H9 (cell line): ENCODE measurements around the gene IMPACT. TPM values are rescaled to one million over a fixed set of nuclear protein-coding genes. Genes with fewer than 3 reads are reported as not detected.

Source experiments
- DNase-seq: peaks from one replicate; pipeline ENCODE4 v3.0.0-alpha.2; 2017
- H2AFZ ChIP-seq: one replicate; pipeline ENCODE4 v1.6.1; 2013; ENCODE audit warnings: mild to moderate bottlenecking, low read length, control low read depth, moderate library complexity
- H2AK5ac ChIP-seq: 2 replicates; pipeline ENCODE4 v1.6.1; 2013; ENCODE audit warnings: low read length, control low read depth, mixed read lengths; ENCODE audit not compliant: insufficient read length
- H2BK120ac ChIP-seq: one replicate; pipeline ENCODE4 v1.6.1; 2013; ENCODE audit warnings: low read depth, mild to moderate bottlenecking, low read length, control low read depth, inconsistent platforms; ENCODE audit not compliant: poor library complexity, severe bottlenecking
- H2BK12ac ChIP-seq: 2 replicates; pipeline ENCODE4 v1.6.1; 2013; ENCODE audit warnings: low read length, control low read depth, mixed read lengths, low read depth; ENCODE audit not compliant: insufficient read length
- H2BK15ac ChIP-seq: 2 replicates; pipeline ENCODE4 v1.6.1; 2013; ENCODE audit warnings: low read depth, low read length, control low read depth
- H2BK20ac ChIP-seq: one replicate; pipeline ENCODE4 v1.6.1; 2013; ENCODE audit warnings: low read depth, mild to moderate bottlenecking, low read length, control low read depth, inconsistent platforms; ENCODE audit not compliant: poor library complexity, severe bottlenecking
- H2BK5ac ChIP-seq: 2 replicates; pipeline ENCODE4 v1.6.1; 2013; ENCODE audit warnings: low read length, control low read depth, mixed read lengths; ENCODE audit not compliant: insufficient read length
- H3K14ac ChIP-seq: 2 replicates; pipeline ENCODE4 v1.6.1; 2013; ENCODE audit warnings: low read length, control low read depth; ENCODE audit not compliant: insufficient read depth
- H3K18ac ChIP-seq: 2 replicates; pipeline ENCODE4 v1.6.1; 2013; ENCODE audit warnings: low read depth, mild to moderate bottlenecking, mixed read lengths, low read length, control low read depth; ENCODE audit not compliant: insufficient read length
- H3K23ac ChIP-seq: 2 replicates; pipeline ENCODE4 v1.6.1; 2013; ENCODE audit warnings: low read length, control low read depth, mixed read lengths, low read depth; ENCODE audit not compliant: insufficient read length
- H3K23me2 ChIP-seq: 2 replicates; pipeline ENCODE4 v1.6.1; 2013; ENCODE audit warnings: low read depth, mild to moderate bottlenecking, mixed read lengths, low read length, control low read depth; ENCODE audit not compliant: insufficient read length, poor library complexity, severe bottlenecking
- H3K27ac ChIP-seq: 2 replicates; pipeline ENCODE4 v1.5.1; 2013; ENCODE audit warnings: low read length, control low read depth, mixed read lengths, low read depth; ENCODE audit not compliant: insufficient read length
- H3K27me3 ChIP-seq: 2 replicates; pipeline ENCODE4 v1.6.1; 2013; ENCODE audit warnings: low read length, control low read depth, inconsistent platforms; ENCODE audit not compliant: insufficient read depth
- H3K4ac ChIP-seq: 2 replicates; pipeline ENCODE4 v1.6.1; 2013; ENCODE audit warnings: low read depth, mild to moderate bottlenecking, control low read depth, inconsistent platforms, low read length, moderate library complexity
- H3K4me1 ChIP-seq: 2 replicates; pipeline ENCODE4 v1.6.1; 2013; ENCODE audit warnings: low read length, control low read depth, inconsistent platforms; ENCODE audit not compliant: insufficient read depth
- H3K4me2 ChIP-seq: 2 replicates; pipeline ENCODE4 v1.6.1; 2013; ENCODE audit warnings: low read length, control low read depth, mixed read lengths; ENCODE audit not compliant: insufficient read length, insufficient read depth
- H3K56ac ChIP-seq: 2 replicates; pipeline ENCODE4 v1.6.1; 2013; ENCODE audit warnings: low read depth, mild to moderate bottlenecking, mixed read lengths, low read length, control low read depth; ENCODE audit not compliant: insufficient read length
- H3K79me1 ChIP-seq: 2 replicates; pipeline ENCODE4 v1.6.1; 2013; ENCODE audit warnings: low read depth, mild to moderate bottlenecking, moderate library complexity, low read length, control low read depth, inconsistent platforms; ENCODE audit not compliant: insufficient read depth, poor library complexity, severe bottlenecking
- H3K79me2 ChIP-seq: 2 replicates; pipeline ENCODE4 v1.6.1; 2013; ENCODE audit warnings: low read length, control low read depth, inconsistent platforms; ENCODE audit not compliant: insufficient read depth
- H3K9ac ChIP-seq: 2 replicates; pipeline ENCODE4 v1.6.1; 2013; ENCODE audit warnings: low read length, control low read depth, mixed read lengths; ENCODE audit not compliant: insufficient read length; ENCODE audit errors: extremely low read depth
- H3K9me3 ChIP-seq: one replicate; pipeline ENCODE4 v1.6.1; 2013; ENCODE audit warnings: low read depth, low read length, inconsistent platforms; ENCODE audit not compliant: control insufficient read depth
- H3T11ph ChIP-seq: one replicate; pipeline ENCODE4 v1.6.1; 2013; ENCODE audit warnings: mild to moderate bottlenecking, low read length, control low read depth, inconsistent platforms
- H4K20me1 ChIP-seq: one replicate; pipeline ENCODE4 v1.6.1; 2013; ENCODE audit not compliant: control insufficient read depth, insufficient read length, insufficient read depth
- H4K5ac ChIP-seq: 2 replicates; pipeline ENCODE4 v1.6.1; 2013; ENCODE audit warnings: low read depth, mild to moderate bottlenecking, mixed read lengths, low read length, control low read depth; ENCODE audit not compliant: insufficient read length
- H4K8ac ChIP-seq: replicated peaks from 2 replicates; pipeline ENCODE4 v1.6.1; 2013; ENCODE audit warnings: low read length, control low read depth, mixed read lengths, low read depth; ENCODE audit not compliant: insufficient read length
- H4K91ac ChIP-seq: 2 replicates; pipeline ENCODE4 v1.6.1; 2013; ENCODE audit warnings: low read depth, mild to moderate bottlenecking, moderate library complexity, mixed read lengths, low read length, control low read depth; ENCODE audit not compliant: insufficient read length
- H3K27ac Mint-ChIP-seq, 3 experiments: 2 replicates in 2 of 3; 3 replicates in 1 of 3; pipeline ENCODE4 v1.8.0; 2020 to 2021; ENCODE audit warnings: mixed read lengths in 3 of 3, mild to moderate bottlenecking in 1 of 3, moderate library complexity in 1 of 3
- H3K27me3 Mint-ChIP-seq: 2 replicates; pipeline ENCODE4 v1.8.0; 2021; ENCODE audit warnings: low read depth, mild to moderate bottlenecking, moderate library complexity, mixed read lengths
- H3K36me3 Mint-ChIP-seq, 3 experiments: 2 replicates in 2 of 3; 3 replicates in 1 of 3; pipeline ENCODE4 v1.8.0; 2020 to 2021; ENCODE audit warnings: low read depth in 3 of 3, mixed read lengths in 3 of 3; ENCODE audit not compliant: insufficient read depth in 1 of 3
- H3K4me1 Mint-ChIP-seq, 2 experiments: 2 replicates each; pipeline ENCODE4 v1.8.0; 2020; ENCODE audit warnings: mixed read lengths in 2 of 2
- H3K4me3 Mint-ChIP-seq, 2 experiments: 2 replicates in 1 of 2; 3 replicates in 1 of 2; pipeline ENCODE4 v1.8.0; 2020 to 2021; ENCODE audit warnings: mild to moderate bottlenecking in 2 of 2, mixed read lengths in 2 of 2, moderate library complexity in 1 of 2
- H3K9me3 Mint-ChIP-seq, 2 experiments: 2 replicates in 1 of 2; 3 replicates in 1 of 2; pipeline ENCODE4 v1.8.0; 2020; ENCODE audit warnings: mild to moderate bottlenecking in 2 of 2, mixed read lengths in 2 of 2, moderate library complexity in 1 of 2
- CTCF ChIP-seq: fragments of 200-600 bp; sonication (generic); conservative IDR thresholded peaks from 3 replicates; pipeline ENCODE4 v1.8.0; 2021; ENCODE audit warnings: antibody characterized with exemption, mild to moderate bottlenecking
- WGBS: extraction: QIAGEN DNeasy Blood & Tissue Kit; methylation state at CpG from one replicate; pipeline ENCODE4 v1.1.7; 2013; ENCODE audit warnings: missing lambda C conversion rate, low lambda C conversion rate, mixed read lengths; ENCODE audit not compliant: insufficient read length; ENCODE audit errors: extremely low coverage; 5-methylcytosine and 5-hydroxymethylcytosine counted together
- total RNA-seq: library from RNA; stranded (reverse); gene quantifications from 2 replicates; pipeline ENCODE4 v1.2.1, GENCODE V29; 2021

Gene IMPACT
- total RNA-seq, 1 experiment from 2014 or later, result 41.9 TPM

- DNase-seq, result no peak
- Histone ChIP-seq H3K9ac (no peak overlapping the region), H3K23me2 (no peaks in the 10 kb centered on the region), H4K5ac (no peak overlapping the region), H2BK20ac (no peak overlapping the region), H3K9me3 (no peaks in the 10 kb centered on the region), H3T11ph (no peak overlapping the region), H3K23ac (no peak overlapping the region), H3K79me1 (no peaks in the 10 kb centered on the region), H3K4me1 (no peaks in the 10 kb centered on the region), H2BK12ac (no peak overlapping the region), H4K8ac (no peak overlapping the region), H3K27ac (no peak overlapping the region), H3K4ac (no peak overlapping the region), H3K79me2 (no peaks in the 10 kb centered on the region), H3K18ac (no peak overlapping the region), H2AFZ (no peak overlapping the region), H3K56ac (no peak overlapping the region), H3K27me3 (no peaks in the 10 kb centered on the region), H4K20me1 (no peaks in the 10 kb centered on the region), H2BK120ac (no peak overlapping the region), H3K4me2 (no peak overlapping the region), H2BK15ac (no peak overlapping the region), H2AK5ac (no peak overlapping the region), H4K91ac (no peak overlapping the region), H2BK5ac (no peak overlapping the region), H3K14ac (no peak overlapping the region)
- Mint-ChIP-seq H3K27ac (no peak overlapping the region; a peak in 1 of 7 replicates), H3K27me3 (no peaks in the 10 kb centered on the region), H3K4me3 (no peak overlapping the region), H3K9me3 (no peaks in the 10 kb centered on the region), H3K36me3 (peaks cover 6 to 68% (median 63%) of the 10 kb centered on the region in 3 experiments; a peak in 6 of 7 replicates), H3K4me1 (no peaks in the 10 kb centered on the region)
- peak; percentile 55 for TF ChIP-seq CTCF
- no CpG with 5 or more reads among the region's 1 CpG for WGBS
These were observed 20.6 kb downstream of the IMPACT start for GRCh38 chr18:24446953-24447538.
